ENCODE data around the gene GPC6.
"Not testable (repeated sequence)": the region's sequence is repeated elsewhere in the genome, so short reads cannot be mapped to it uniquely, and the experiment has no call there.

The GPC6 gene

GRCh38 chr13:94329277-94329676 lies 1102.7 kb downstream of the GPC6 start:
- no peaks in the 10 kb centered on the region for H3K9me3 ChIP-seq (ENCODE audit: control insufficient read depth, insufficient read depth, low read length)
- H3K36me3 ChIP-seq (ENCODE audit: insufficient read depth, low read length) = no peaks in the 10 kb centered on the region
- no peak overlapping the region for H3K9ac ChIP-seq (ENCODE audit: low read depth, low read length)
- peaks cover 16% of the 10 kb centered on the region for H3K4me1 ChIP-seq (ENCODE audit: insufficient read depth, low read length)

GRCh38 chr13:94329754-94330551 lies 1103.3 kb downstream of the GPC6 start:
- no peak overlapping the region for H3K9ac ChIP-seq (ENCODE audit: low read depth, low read length)
- no peaks in the 10 kb centered on the region for H3K36me3 ChIP-seq (ENCODE audit: insufficient read depth, low read length)
- H3K9me3 ChIP-seq (ENCODE audit: control insufficient read depth, insufficient read depth, low read length) = no peaks in the 10 kb centered on the region
- H3K4me1 ChIP-seq (ENCODE audit: insufficient read depth, low read length) = peaks cover 16% of the 10 kb centered on the region

- H3K36me3 ChIP-seq (ENCODE audit: insufficient read depth, low read length) = no peaks in the 10 kb centered on the region
These were observed 1104.0 kb downstream of the GPC6 start for GRCh38 chr13:94330552-94331071.

GRCh38 chr13:94331281-94331680 lies 1104.7 kb downstream of the GPC6 start:
- no peak overlapping the region for H3K9ac ChIP-seq (ENCODE audit: low read depth, low read length)
- H3K4me1 ChIP-seq (ENCODE audit: insufficient read depth, low read length) = peaks cover 16% of the 10 kb centered on the region
- no peaks in the 10 kb centered on the region for H3K9me3 ChIP-seq (ENCODE audit: control insufficient read depth, insufficient read depth, low read length)
- H3K36me3 ChIP-seq (ENCODE audit: insufficient read depth, low read length) = no peaks in the 10 kb centered on the region

More at GRCh38 chr13:94330552-94331071, 1104.0 kb downstream of the GPC6 start:
- Histone ChIP-seq H3K9ac (ENCODE audit: low read depth, low read length) (no peak overlapping the region), H3K4me1 (ENCODE audit: insufficient read depth, low read length) (peaks cover 16% of the 10 kb centered on the region), H3K9me3 (ENCODE audit: control insufficient read depth, insufficient read depth, low read length) (no peaks in the 10 kb centered on the region)

GRCh38 chr13:94332359-94333096 lies 1105.9 kb downstream of the GPC6 start:
- H3K9me3 ChIP-seq (ENCODE audit: control insufficient read depth, insufficient read depth, low read length) = no peaks in the 10 kb centered on the region
- H3K36me3 ChIP-seq (ENCODE audit: insufficient read depth, low read length) = no peaks in the 10 kb centered on the region
- H3K4me1 ChIP-seq (ENCODE audit: insufficient read depth, low read length) = peaks cover 4% of the 10 kb centered on the region
- H3K9ac ChIP-seq (ENCODE audit: low read depth, low read length) = no peak overlapping the region

- no peaks in the 10 kb centered on the region for H3K9me3 ChIP-seq (ENCODE audit: control insufficient read depth, insufficient read depth, low read length)
- H3K4me1 ChIP-seq (ENCODE audit: insufficient read depth, low read length) = no peaks in the 10 kb centered on the region
- no peaks in the 10 kb centered on the region for H3K36me3 ChIP-seq (ENCODE audit: insufficient read depth, low read length)
- no peak overlapping the region for H3K9ac ChIP-seq (ENCODE audit: low read depth, low read length)
These were observed 1106.7 kb downstream of the GPC6 start for GRCh38 chr13:94333131-94333820.

GRCh38 chr13:94335761-94336526 lies 1109.3 kb downstream of the GPC6 start:
- Histone ChIP-seq H3K4me1 (ENCODE audit: insufficient read depth, low read length) (no peaks in the 10 kb centered on the region), H3K36me3 (ENCODE audit: insufficient read depth, low read length) (no peaks in the 10 kb centered on the region), H3K9me3 (ENCODE audit: control insufficient read depth, insufficient read depth, low read length) (no peaks in the 10 kb centered on the region), H3K9ac (ENCODE audit: low read depth, low read length) (no peak overlapping the region)

- Histone ChIP-seq H3K36me3 (ENCODE audit: insufficient read depth, low read length) (no peaks in the 10 kb centered on the region), H3K9ac (ENCODE audit: low read depth, low read length) (no peak overlapping the region), H3K4me1 (ENCODE audit: insufficient read depth, low read length) (no peaks in the 10 kb centered on the region; the same call in 1 of the 2 replicates), H3K9me3 (ENCODE audit: control insufficient read depth, insufficient read depth, low read length) (no peaks in the 10 kb centered on the region)
These were observed 1112.6 kb downstream of the GPC6 start for GRCh38 chr13:94339116-94339687.

GRCh38 chr13:94342436-94343242 lies 1116.0 kb downstream of the GPC6 start:
- H3K4me1 ChIP-seq (ENCODE audit: insufficient read depth, low read length) = peaks cover 17% of the 10 kb centered on the region
- no peaks in the 10 kb centered on the region for H3K36me3 ChIP-seq (ENCODE audit: insufficient read depth, low read length)
- no peak overlapping the region for H3K9ac ChIP-seq (ENCODE audit: low read depth, low read length)
- no peaks in the 10 kb centered on the region for H3K9me3 ChIP-seq (ENCODE audit: control insufficient read depth, insufficient read depth, low read length)

- Histone ChIP-seq H3K9me3 (ENCODE audit: control insufficient read depth, insufficient read depth, low read length) (no peaks in the 10 kb centered on the region), H3K36me3 (ENCODE audit: insufficient read depth, low read length) (no peaks in the 10 kb centered on the region), H3K4me1 (ENCODE audit: insufficient read depth, low read length) (peaks cover 17% of the 10 kb centered on the region), H3K9ac (ENCODE audit: low read depth, low read length) (no peak overlapping the region)
These were observed 1116.6 kb downstream of the GPC6 start for GRCh38 chr13:94343243-94343585.

GRCh38 chr13:94343687-94344086 lies 1117.1 kb downstream of the GPC6 start:
- H3K9me3 ChIP-seq (ENCODE audit: control insufficient read depth, insufficient read depth, low read length); H3K9ac ChIP-seq (ENCODE audit: low read depth, low read length); H3K36me3 ChIP-seq (ENCODE audit: insufficient read depth, low read length): not testable (repeated sequence)
- peaks cover 17% of the 10 kb centered on the region for H3K4me1 ChIP-seq (ENCODE audit: insufficient read depth, low read length)

GRCh38 chr13:94344126-94344818 lies 1117.7 kb downstream of the GPC6 start:
- H3K36me3 ChIP-seq (ENCODE audit: insufficient read depth, low read length) = no peaks in the 10 kb centered on the region
- H3K9me3 ChIP-seq (ENCODE audit: control insufficient read depth, insufficient read depth, low read length) = no peaks in the 10 kb centered on the region
- no peak overlapping the region for H3K9ac ChIP-seq (ENCODE audit: low read depth, low read length)
- peaks cover 17% of the 10 kb centered on the region for H3K4me1 ChIP-seq (ENCODE audit: insufficient read depth, low read length)
